WTC11 (cell line): ENCODE measurements around the gene OSCAR. TPM values are rescaled to one million over a fixed set of nuclear protein-coding genes. Genes with fewer than 3 reads are reported as not detected.
A peak's percentile ranks its signal among the peaks of the same experiment; 100 is the strongest.

Experiments used
- CBFB ChIP-seq: sonication (generic); formaldehyde crosslinking; IDR thresholded peaks from 2 replicates; pipeline ENCODE4 v1.8.1; 2022; ENCODE audit warnings: mild to moderate bottlenecking, low read depth, missing genetic modification reagents
- CREM ChIP-seq: sonication (generic); formaldehyde crosslinking; IDR thresholded peaks from 2 replicates; pipeline ENCODE4 v1.8.1; 2022; ENCODE audit warnings: mild to moderate bottlenecking, missing genetic modification reagents, moderate library complexity
- ERG ChIP-seq: fragments of 250-450 bp; sonication (Bioruptor Pico); IDR thresholded peaks from 2 replicates; pipeline ENCODE4 v1.8.0; 2021; ENCODE audit warnings: mild to moderate bottlenecking
- ETV6 ChIP-seq: sonication (generic); formaldehyde crosslinking; IDR thresholded peaks from 2 replicates; pipeline ENCODE4 v1.8.1; 2022; ENCODE audit warnings: mild to moderate bottlenecking, missing genetic modification reagents
- GABPB1 ChIP-seq: sonication (generic); formaldehyde crosslinking; IDR thresholded peaks from 2 replicates; pipeline ENCODE4 v1.8.1; 2023; ENCODE audit warnings: mild to moderate bottlenecking, missing genetic modification reagents
- NR2C2 ChIP-seq: sonication (generic); formaldehyde crosslinking; IDR thresholded peaks from 2 replicates; pipeline ENCODE4 v1.8.0; 2022; ENCODE audit warnings: mild to moderate bottlenecking, missing genetic modification reagents
- NR3C1 ChIP-seq: sonication (generic); formaldehyde crosslinking; conservative IDR thresholded peaks from 2 replicates; pipeline ENCODE4 v1.8.1; 2023; ENCODE audit warnings: low read depth, mild to moderate bottlenecking, missing genetic modification reagents
- RELA ChIP-seq: sonication (generic); formaldehyde crosslinking; IDR thresholded peaks from 2 replicates; pipeline ENCODE4 v1.8.1; 2022; ENCODE audit warnings: missing genetic modification reagents, mild to moderate bottlenecking, borderline replicate concordance
- SOX15 ChIP-seq: fragments of 250-450 bp; sonication (Bioruptor Pico); IDR thresholded peaks from 2 replicates; pipeline ENCODE4 v1.9.0; 2021; ENCODE audit warnings: mild to moderate bottlenecking
- SP1 ChIP-seq: sonication (generic); formaldehyde crosslinking; conservative IDR thresholded peaks from 2 replicates; pipeline ENCODE4 v1.8.1; 2022; ENCODE audit warnings: missing genetic modification reagents
- TCF7 ChIP-seq: sonication (generic); formaldehyde crosslinking; IDR thresholded peaks from 2 replicates; pipeline ENCODE4 v1.8.0; 2022; ENCODE audit warnings: mild to moderate bottlenecking, low read depth, missing genetic modification reagents, moderate library complexity
- TEAD1 ChIP-seq: sonication (generic); formaldehyde crosslinking; IDR thresholded peaks from 2 replicates; pipeline ENCODE4 v1.8.0; 2022; ENCODE audit warnings: mild to moderate bottlenecking, missing genetic modification reagents
- USF1 ChIP-seq: sonication (generic); formaldehyde crosslinking; IDR thresholded peaks from 2 replicates; pipeline ENCODE4 v1.8.0; 2022; ENCODE audit warnings: mild to moderate bottlenecking, missing genetic modification reagents
- ZNF121 ChIP-seq: sonication (generic); formaldehyde crosslinking; IDR thresholded peaks from 2 replicates; pipeline ENCODE4 v1.8.0; 2023; ENCODE audit warnings: missing genetic modification reagents
- ZNF263 ChIP-seq: sonication (generic); formaldehyde crosslinking; IDR thresholded peaks from 2 replicates; pipeline ENCODE4 v1.8.1; 2022; ENCODE audit warnings: low read depth, mild to moderate bottlenecking, moderate library complexity, missing genetic modification reagents
- ZNF317 ChIP-seq: sonication (generic); formaldehyde crosslinking; IDR thresholded peaks from 2 replicates; pipeline ENCODE4 v1.8.1; 2023; ENCODE audit warnings: low read depth, mild to moderate bottlenecking, moderate library complexity, missing genetic modification reagents, borderline replicate concordance
- ZNF423 ChIP-seq: fragments of 250-450 bp; sonication (Bioruptor Pico); IDR thresholded peaks from 2 replicates; pipeline ENCODE4 v2.1.2; 2022; ENCODE audit warnings: mild to moderate bottlenecking, moderate library complexity
- total RNA-seq: library from RNA; stranded (reverse); gene quantifications from 3 replicates; pipeline ENCODE4 v1.2.3, GENCODE V29; 2021
- TF ChIP-seq, protein P1 (sequence below): sonication (generic); formaldehyde crosslinking; IDR thresholded peaks from 2 replicates; pipeline ENCODE4 v1.8.1; 2023; ENCODE audit warnings: mild to moderate bottlenecking, missing genetic modification reagents, moderate library complexity
- TF ChIP-seq, protein P2 (sequence below): sonication (generic); formaldehyde crosslinking; IDR thresholded peaks from 2 replicates; pipeline ENCODE4 v1.8.1; 2022; ENCODE audit warnings: mild to moderate bottlenecking, moderate library complexity, missing genetic modification reagents
- TF ChIP-seq, protein P3 (sequence below): sonication (generic); formaldehyde crosslinking; IDR thresholded peaks from 2 replicates; pipeline ENCODE4 v1.8.0; 2022; ENCODE audit warnings: mild to moderate bottlenecking, missing genetic modification reagents
- TF ChIP-seq, protein P4 (sequence below): fragments of 200-600 bp; IDR thresholded peaks from 2 replicates; pipeline ENCODE4 v1.8.0; 2022; ENCODE audit warnings: antibody characterized with exemption
- TF ChIP-seq, protein P5 (sequence below): sonication (generic); formaldehyde crosslinking; IDR thresholded peaks from 2 replicates; pipeline ENCODE4 v1.8.0; 2022; ENCODE audit warnings: mild to moderate bottlenecking, missing genetic modification reagents
- TF ChIP-seq, protein P6 (sequence below): sonication (generic); formaldehyde crosslinking; IDR thresholded peaks from 2 replicates; pipeline ENCODE4 v1.8.1; 2023; ENCODE audit warnings: mild to moderate bottlenecking, missing genetic modification reagents
- TF ChIP-seq, protein P7 (sequence below): fragments of 250-450 bp; sonication (Bioruptor Pico); IDR thresholded peaks from 2 replicates; pipeline ENCODE4 v1.9.0; 2021; ENCODE audit warnings: mild to moderate bottlenecking

Gene OSCAR
- total RNA-seq, 1 experiment from 2014 or later = 2.3 TPM

GRCh38 chr19:54137699-54138488 is 37.3 kb upstream of the OSCAR start, which contains the start of gene CNOT3 (continued):
- no peak for TF ChIP-seq SOX15
- TF ChIP-seq, protein P1, sequence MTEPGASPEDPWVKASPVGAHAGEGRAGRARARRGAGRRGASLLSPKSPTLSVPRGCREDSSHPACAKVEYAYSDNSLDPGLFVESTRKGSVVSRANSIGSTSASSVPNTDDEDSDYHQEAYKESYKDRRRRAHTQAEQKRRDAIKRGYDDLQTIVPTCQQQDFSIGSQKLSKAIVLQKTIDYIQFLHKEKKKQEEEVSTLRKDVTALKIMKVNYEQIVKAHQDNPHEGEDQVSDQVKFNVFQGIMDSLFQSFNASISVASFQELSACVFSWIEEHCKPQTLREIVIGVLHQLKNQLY (CRISPR knock-in tag) = no peak
- no peak for TF ChIP-seq NR2C2
- TF ChIP-seq ZNF423 (CRISPR knock-in tag) = peak; percentile 55; the same call in 1 of the 2 replicates
- TF ChIP-seq, protein P2, sequence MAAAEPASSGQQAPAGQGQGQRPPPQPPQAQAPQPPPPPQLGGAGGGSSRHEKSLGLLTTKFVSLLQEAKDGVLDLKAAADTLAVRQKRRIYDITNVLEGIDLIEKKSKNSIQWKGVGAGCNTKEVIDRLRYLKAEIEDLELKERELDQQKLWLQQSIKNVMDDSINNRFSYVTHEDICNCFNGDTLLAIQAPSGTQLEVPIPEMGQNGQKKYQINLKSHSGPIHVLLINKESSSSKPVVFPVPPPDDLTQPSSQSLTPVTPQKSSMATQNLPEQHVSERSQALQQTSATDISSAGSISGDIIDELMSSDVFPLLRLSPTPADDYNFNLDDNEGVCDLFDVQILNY (CRISPR knock-in tag) = 0 out of 2 replicates have a peak, but pooled peaks have one; percentile 5
- TF ChIP-seq ZNF121 (CRISPR knock-in tag) = no peak
- no peak for TF ChIP-seq TCF7
- TF ChIP-seq ERG (CRISPR knock-in tag) = no peak
- TF ChIP-seq SP1 (CRISPR knock-in tag) = no peak
- no peak for TF ChIP-seq NR3C1 (CRISPR knock-in tag)
- TF ChIP-seq, protein P3, sequence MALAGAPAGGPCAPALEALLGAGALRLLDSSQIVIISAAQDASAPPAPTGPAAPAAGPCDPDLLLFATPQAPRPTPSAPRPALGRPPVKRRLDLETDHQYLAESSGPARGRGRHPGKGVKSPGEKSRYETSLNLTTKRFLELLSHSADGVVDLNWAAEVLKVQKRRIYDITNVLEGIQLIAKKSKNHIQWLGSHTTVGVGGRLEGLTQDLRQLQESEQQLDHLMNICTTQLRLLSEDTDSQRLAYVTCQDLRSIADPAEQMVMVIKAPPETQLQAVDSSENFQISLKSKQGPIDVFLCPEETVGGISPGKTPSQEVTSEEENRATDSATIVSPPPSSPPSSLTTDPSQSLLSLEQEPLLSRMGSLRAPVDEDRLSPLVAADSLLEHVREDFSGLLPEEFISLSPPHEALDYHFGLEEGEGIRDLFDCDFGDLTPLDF (CRISPR knock-in tag) = no peak
- no peak for TF ChIP-seq ZNF317 (CRISPR knock-in tag)
- TF ChIP-seq, protein P4, sequence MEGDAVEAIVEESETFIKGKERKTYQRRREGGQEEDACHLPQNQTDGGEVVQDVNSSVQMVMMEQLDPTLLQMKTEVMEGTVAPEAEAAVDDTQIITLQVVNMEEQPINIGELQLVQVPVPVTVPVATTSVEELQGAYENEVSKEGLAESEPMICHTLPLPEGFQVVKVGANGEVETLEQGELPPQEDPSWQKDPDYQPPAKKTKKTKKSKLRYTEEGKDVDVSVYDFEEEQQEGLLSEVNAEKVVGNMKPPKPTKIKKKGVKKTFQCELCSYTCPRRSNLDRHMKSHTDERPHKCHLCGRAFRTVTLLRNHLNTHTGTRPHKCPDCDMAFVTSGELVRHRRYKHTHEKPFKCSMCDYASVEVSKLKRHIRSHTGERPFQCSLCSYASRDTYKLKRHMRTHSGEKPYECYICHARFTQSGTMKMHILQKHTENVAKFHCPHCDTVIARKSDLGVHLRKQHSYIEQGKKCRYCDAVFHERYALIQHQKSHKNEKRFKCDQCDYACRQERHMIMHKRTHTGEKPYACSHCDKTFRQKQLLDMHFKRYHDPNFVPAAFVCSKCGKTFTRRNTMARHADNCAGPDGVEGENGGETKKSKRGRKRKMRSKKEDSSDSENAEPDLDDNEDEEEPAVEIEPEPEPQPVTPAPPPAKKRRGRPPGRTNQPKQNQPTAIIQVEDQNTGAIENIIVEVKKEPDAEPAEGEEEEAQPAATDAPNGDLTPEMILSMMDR = no peak; the same call in 1 of the 2 replicates
- TF ChIP-seq ZNF263 (CRISPR knock-in tag) = no peak
- no peak for TF ChIP-seq TEAD1
- TF ChIP-seq ETV6 (CRISPR knock-in tag) = no peak
- TF ChIP-seq USF1 (CRISPR knock-in tag) = no peak
- no peak for TF ChIP-seq CBFB (CRISPR knock-in tag)
- TF ChIP-seq GABPB1 (CRISPR knock-in tag) = no peak
- TF ChIP-seq, protein P5, sequence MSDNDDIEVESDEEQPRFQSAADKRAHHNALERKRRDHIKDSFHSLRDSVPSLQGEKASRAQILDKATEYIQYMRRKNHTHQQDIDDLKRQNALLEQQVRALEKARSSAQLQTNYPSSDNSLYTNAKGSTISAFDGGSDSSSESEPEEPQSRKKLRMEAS (CRISPR knock-in tag) = 0 out of 2 replicates have a peak, but pooled peaks have one; percentile 30
- 0 out of 2 replicates have a peak, but pooled peaks have one; percentile 29 for TF ChIP-seq CREM (CRISPR knock-in tag)
- peak; percentile 55; the same call in 1 of the 2 replicates for TF ChIP-seq RELA (CRISPR knock-in tag)
- TF ChIP-seq, protein P6, sequence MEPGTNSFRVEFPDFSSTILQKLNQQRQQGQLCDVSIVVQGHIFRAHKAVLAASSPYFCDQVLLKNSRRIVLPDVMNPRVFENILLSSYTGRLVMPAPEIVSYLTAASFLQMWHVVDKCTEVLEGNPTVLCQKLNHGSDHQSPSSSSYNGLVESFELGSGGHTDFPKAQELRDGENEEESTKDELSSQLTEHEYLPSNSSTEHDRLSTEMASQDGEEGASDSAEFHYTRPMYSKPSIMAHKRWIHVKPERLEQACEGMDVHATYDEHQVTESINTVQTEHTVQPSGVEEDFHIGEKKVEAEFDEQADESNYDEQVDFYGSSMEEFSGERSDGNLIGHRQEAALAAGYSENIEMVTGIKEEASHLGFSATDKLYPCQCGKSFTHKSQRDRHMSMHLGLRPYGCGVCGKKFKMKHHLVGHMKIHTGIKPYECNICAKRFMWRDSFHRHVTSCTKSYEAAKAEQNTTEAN (CRISPR knock-in tag) = 0 out of 2 replicates have a peak, but pooled peaks have one; percentile 7
- TF ChIP-seq, protein P7, sequence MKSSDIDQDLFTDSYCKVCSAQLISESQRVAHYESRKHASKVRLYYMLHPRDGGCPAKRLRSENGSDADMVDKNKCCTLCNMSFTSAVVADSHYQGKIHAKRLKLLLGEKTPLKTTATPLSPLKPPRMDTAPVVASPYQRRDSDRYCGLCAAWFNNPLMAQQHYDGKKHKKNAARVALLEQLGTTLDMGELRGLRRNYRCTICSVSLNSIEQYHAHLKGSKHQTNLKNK (CRISPR knock-in tag) = no peak
